MM.1S (cell line): Measurements from ENCODE around the gene POLD3.

Source experiments
- DNase-seq: peaks from one replicate; pipeline ENCODE4 v3.0.0-alpha.2; 2015
- H2AFZ ChIP-seq: fragments of 300-600 bp; sonication (generic); 2 replicates; pipeline ENCODE4 v1.6.0; 2016; ENCODE audit warnings: antibody characterized with exemption, low read length
- H3F3A ChIP-seq: fragments of 300-600 bp; sonication (generic); 2 replicates; pipeline ENCODE4 v1.6.1; 2016; ENCODE audit warnings: mild to moderate bottlenecking, antibody characterized with exemption, low read length, moderate library complexity, mixed read lengths; ENCODE audit not compliant: insufficient read depth
- H3K27ac ChIP-seq: fragments of 300-600 bp; sonication (generic); 2 replicates; pipeline ENCODE4 v1.5.1; 2016; ENCODE audit warnings: mild to moderate bottlenecking, low read length
- H3K27me3 ChIP-seq: fragments of 300-600 bp; sonication (generic); replicated peaks from 2 replicates; pipeline ENCODE4 v1.6.0; 2016; ENCODE audit warnings: low read length; ENCODE audit not compliant: insufficient read depth
- H3K36me3 ChIP-seq: fragments of 300-600 bp; sonication (generic); replicated peaks from 2 replicates; pipeline ENCODE4 v1.6.1; 2016; ENCODE audit warnings: mild to moderate bottlenecking, low read length, mixed read lengths; ENCODE audit not compliant: insufficient read depth
- H3K4me1 ChIP-seq: fragments of 300-600 bp; sonication (generic); 2 replicates; pipeline ENCODE4 v1.6.1; 2016; ENCODE audit warnings: low read length, mixed read lengths
- H3K4me2 ChIP-seq: fragments of 300-600 bp; sonication (generic); 2 replicates; pipeline ENCODE4 v1.6.0; 2016; ENCODE audit warnings: low read depth, low read length
- H3K4me3 ChIP-seq: fragments of 300-600 bp; sonication (generic); 2 replicates; pipeline ENCODE4 v1.5.1; 2016; ENCODE audit warnings: low read length, mixed read lengths
- H3K79me2 ChIP-seq: fragments of 300-600 bp; sonication (generic); 2 replicates; pipeline ENCODE4 v1.6.1; 2016; ENCODE audit warnings: mixed run types, low read length, mixed read lengths
- H3K9ac ChIP-seq: fragments of 300-600 bp; sonication (generic); 2 replicates; pipeline ENCODE4 v1.6.1; 2016; ENCODE audit warnings: low read length, mixed read lengths
- H3K9me2 ChIP-seq: fragments of 300-600 bp; sonication (generic); replicated peaks from 2 replicates; pipeline ENCODE4 v1.6.1; 2016; ENCODE audit warnings: mild to moderate bottlenecking, low read length, mixed read lengths; ENCODE audit not compliant: insufficient read depth
- H3K9me3 ChIP-seq: fragments of 300-600 bp; sonication (generic); replicated peaks from 2 replicates; pipeline ENCODE4 v1.6.1; 2016; ENCODE audit warnings: mild to moderate bottlenecking, low read length, mixed read lengths; ENCODE audit not compliant: insufficient read depth
- H4K20me1 ChIP-seq: fragments of 300-600 bp; sonication (generic); 2 replicates; pipeline ENCODE4 v1.6.1; 2016; ENCODE audit warnings: mild to moderate bottlenecking, low read length, moderate library complexity, mixed read lengths; ENCODE audit not compliant: insufficient read depth
- EZH2 ChIP-seq: fragments of 300-600 bp; sonication (generic); optimal IDR thresholded peaks from 2 replicates; pipeline ENCODE3; 2017; ENCODE audit warnings: low read depth, mild to moderate bottlenecking, antibody characterized with exemption, low read length, mixed read lengths
- EZH2phosphoT487 ChIP-seq: fragments of 300-600 bp; sonication (generic); IDR thresholded peaks from 2 replicates; pipeline ENCODE4 v1.6.1; 2018; ENCODE audit warnings: antibody characterized with exemption, low read length
- TF ChIP-seq, protein P1 (sequence below): fragments of 300-600 bp; sonication (generic); IDR thresholded peaks from 2 replicates; pipeline ENCODE4 v1.5.1; 2016; ENCODE audit warnings: antibody characterized with exemption, low read length, mixed read lengths

The POLD3 gene

DNA sequence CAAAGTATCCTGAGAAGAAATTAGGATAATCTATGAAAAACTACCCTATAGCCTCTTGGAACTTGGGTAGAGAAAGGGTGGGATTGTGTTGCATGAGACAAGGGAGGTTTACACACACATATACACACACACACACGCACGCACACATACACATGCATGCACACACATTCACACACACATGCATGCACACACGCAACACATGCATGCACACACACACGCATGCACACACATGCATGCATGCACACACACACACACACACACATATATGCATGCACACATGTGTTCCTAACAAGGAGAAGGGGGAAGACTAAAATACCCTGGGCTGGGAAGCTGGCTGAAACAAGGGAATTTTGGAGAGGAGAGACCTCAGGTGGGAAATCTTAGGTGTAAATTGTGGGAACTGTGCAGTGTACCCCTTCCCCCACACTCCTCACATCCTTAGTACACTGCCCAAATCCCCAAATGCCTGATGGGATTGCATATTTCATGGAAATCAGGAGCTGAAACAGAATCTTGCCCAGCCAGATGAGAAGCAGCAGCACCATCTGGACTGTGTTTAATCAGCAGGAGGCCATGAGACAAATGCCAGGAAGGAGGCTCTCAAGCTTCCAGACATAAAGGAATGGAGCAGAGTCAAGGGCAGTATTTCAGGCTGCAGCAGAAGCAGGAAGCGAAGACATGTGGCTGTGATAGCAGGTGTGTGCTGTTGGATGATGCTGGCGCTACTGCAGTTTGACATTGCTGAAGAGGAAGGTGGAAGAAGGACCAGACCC is 14.6 kb upstream of the POLD3 start:
- H3K4me3 ChIP-seq = no peak overlapping the region
- H2AFZ ChIP-seq = no peak overlapping the region
- H3F3A ChIP-seq = no peaks in the 10 kb centered on the region
- no peaks in the 10 kb centered on the region for H3K36me3 ChIP-seq
- no peaks in the 10 kb centered on the region for H3K9me2 ChIP-seq
- no peaks in the 10 kb centered on the region for H3K4me1 ChIP-seq
- no peak overlapping the region for H3K4me2 ChIP-seq
- H3K9me3 ChIP-seq = no peaks in the 10 kb centered on the region
- no peak for DNase-seq
- H3K79me2 ChIP-seq = no peaks in the 10 kb centered on the region
- no peak overlapping the region for H3K9ac ChIP-seq
- no peak overlapping the region; the same call in 1 of the 2 replicates for H3K27ac ChIP-seq
- no peaks in the 10 kb centered on the region for H4K20me1 ChIP-seq
- H3K27me3 ChIP-seq = no peaks in the 10 kb centered on the region
- TF ChIP-seq, protein P1, sequence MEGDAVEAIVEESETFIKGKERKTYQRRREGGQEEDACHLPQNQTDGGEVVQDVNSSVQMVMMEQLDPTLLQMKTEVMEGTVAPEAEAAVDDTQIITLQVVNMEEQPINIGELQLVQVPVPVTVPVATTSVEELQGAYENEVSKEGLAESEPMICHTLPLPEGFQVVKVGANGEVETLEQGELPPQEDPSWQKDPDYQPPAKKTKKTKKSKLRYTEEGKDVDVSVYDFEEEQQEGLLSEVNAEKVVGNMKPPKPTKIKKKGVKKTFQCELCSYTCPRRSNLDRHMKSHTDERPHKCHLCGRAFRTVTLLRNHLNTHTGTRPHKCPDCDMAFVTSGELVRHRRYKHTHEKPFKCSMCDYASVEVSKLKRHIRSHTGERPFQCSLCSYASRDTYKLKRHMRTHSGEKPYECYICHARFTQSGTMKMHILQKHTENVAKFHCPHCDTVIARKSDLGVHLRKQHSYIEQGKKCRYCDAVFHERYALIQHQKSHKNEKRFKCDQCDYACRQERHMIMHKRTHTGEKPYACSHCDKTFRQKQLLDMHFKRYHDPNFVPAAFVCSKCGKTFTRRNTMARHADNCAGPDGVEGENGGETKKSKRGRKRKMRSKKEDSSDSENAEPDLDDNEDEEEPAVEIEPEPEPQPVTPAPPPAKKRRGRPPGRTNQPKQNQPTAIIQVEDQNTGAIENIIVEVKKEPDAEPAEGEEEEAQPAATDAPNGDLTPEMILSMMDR = no peak
- TF ChIP-seq EZH2 (no peak), EZH2phosphoT487 (no peak)

DNA sequence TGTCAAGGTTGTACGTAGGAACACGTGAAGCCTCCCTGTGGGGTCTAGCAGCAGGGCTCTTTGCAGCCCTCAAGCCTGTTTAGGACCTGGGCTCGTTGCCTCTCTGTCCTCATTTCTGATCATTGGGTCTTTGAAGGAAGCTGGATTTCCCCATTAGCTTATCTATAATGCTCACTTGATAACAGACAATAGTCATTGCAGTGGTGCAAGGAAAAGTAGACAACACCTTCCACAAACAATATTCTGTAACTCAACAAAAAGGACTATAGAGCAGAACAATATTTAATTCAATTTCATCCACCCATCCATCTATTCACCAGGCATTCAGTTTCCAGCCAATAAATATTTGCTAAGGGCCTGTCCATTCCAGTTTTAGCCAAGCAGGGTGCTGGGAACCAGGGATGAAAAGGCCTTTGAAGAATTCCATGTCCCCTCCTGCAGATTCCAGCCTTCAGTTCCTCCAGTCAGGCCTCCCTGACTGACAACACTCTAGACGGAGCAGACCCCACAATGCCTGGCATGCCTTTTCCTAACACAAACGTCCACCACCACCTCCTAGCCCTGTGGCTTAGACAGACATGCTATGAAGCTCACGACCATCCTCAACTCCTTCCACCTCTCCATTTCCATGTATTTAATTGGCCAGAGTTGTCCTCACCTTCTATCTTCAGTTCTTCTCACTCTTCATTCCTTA is 12.7 kb upstream of the POLD3 start:
- no peak for DNase-seq
- Histone ChIP-seq H3K27ac (no peak overlapping the region), H3K79me2 (no peaks in the 10 kb centered on the region), H3K36me3 (no peaks in the 10 kb centered on the region), H3F3A (no peaks in the 10 kb centered on the region), H3K4me3 (no peak overlapping the region), H2AFZ (no peak overlapping the region), H3K9ac (no peak overlapping the region), H3K9me2 (no peaks in the 10 kb centered on the region), H3K4me2 (no peak overlapping the region), H3K9me3 (no peaks in the 10 kb centered on the region), H4K20me1 (no peaks in the 10 kb centered on the region), H3K4me1 (no peaks in the 10 kb centered on the region), H3K27me3 (no peaks in the 10 kb centered on the region)
- TF ChIP-seq EZH2phosphoT487 (no peak), EZH2 (no peak)
- TF ChIP-seq, protein P1 = no peak

GRCh38 chr11:74581954-74582547 is 10.3 kb upstream of the POLD3 start:
- Histone ChIP-seq H3K9ac (no peak overlapping the region), H3K9me3 (no peaks in the 10 kb centered on the region), H2AFZ (no peak overlapping the region), H3K79me2 (no peaks in the 10 kb centered on the region), H3F3A (no peaks in the 10 kb centered on the region), H3K4me1 (no peaks in the 10 kb centered on the region), H3K36me3 (no peaks in the 10 kb centered on the region), H3K9me2 (no peaks in the 10 kb centered on the region), H3K27me3 (no peaks in the 10 kb centered on the region), H3K4me2 (no peak overlapping the region), H4K20me1 (no peaks in the 10 kb centered on the region), H3K27ac (no peak overlapping the region), H3K4me3 (no peak overlapping the region)
- no peak for DNase-seq
- TF ChIP-seq, protein P1 = no peak
- TF ChIP-seq EZH2 = no peak
- no peak for TF ChIP-seq EZH2phosphoT487
